Lower leg skin (tissue), 4 donors: ENCODE measurements around the gene CD19. TPM values are rescaled to one million over a fixed set of nuclear protein-coding genes. Genes with fewer than 3 reads are reported as not detected.

ENCODE experiments used
- DNase-seq, 2 donors: peaks; one replicate each; pipeline ENCODE4 v3.0.0-alpha.2; 2019; ENCODE audit warnings: low spot score in 2 of 2
- H3K4me3 ChIP-seq: fragments of 200-600 bp; sonication (generic); 2 replicates; pipeline ENCODE4 v1.5.1; 2017; ENCODE audit warnings: mild to moderate bottlenecking, low read depth; ENCODE audit not compliant: poor library complexity, severe bottlenecking
- CTCF ChIP-seq, 3 donors: fragments of 450-650 bp; IDR thresholded peaks; one replicate each; pipeline ENCODE4 v1.5.1; 2016; ENCODE audit warnings: antibody characterized with exemption in 3 of 3, mild to moderate bottlenecking in 3 of 3, moderate library complexity in 2 of 3
- POLR2A ChIP-seq, 2 donors: fragments of 450-650 bp; IDR thresholded peaks; one replicate each; pipeline ENCODE4 v1.6.1; 2016 to 2017; ENCODE audit warnings: antibody characterized with exemption in 2 of 2, mild to moderate bottlenecking in 1 of 2, moderate library complexity in 1 of 2
- WGBS, 2 donors: methylation state at CpG; one replicate each; pipeline ENCODE4 v1.1.5; 2018; 5-methylcytosine and 5-hydroxymethylcytosine counted together
- intact Hi-C: fragments of 100-400 bp; cut with DNase I; formaldehyde crosslinking; loops from one replicate; pipeline ENCODE4 v1.15.0; 2023; ENCODE audit warnings: low total_unique reads
- total RNA-seq, 4 donors: library from RNA; depleted of rRNA; stranded (reverse); fragments of >200 nt; gene quantifications; one replicate each; pipeline ENCODE4 v1.1.0, GENCODE V29; 2016

CD19 gene
- total RNA-seq, 4 donors from 2014 or later, result 0.26 to 1.1 TPM; not detected in 2

GRCh38 chr16:28898942-28899341, 32.8 kb upstream of the CD19 start:
- 84 to 85% methylated on average over 4 of the region's 4 CpGs for WGBS, 2 donors
- H3K4me3 ChIP-seq, result no peak overlapping the region

GRCh38 chr16:28899882-28900590, 31.7 kb upstream of the CD19 start:
- TF ChIP-seq CTCF (IDR thresholded peaks at IDR 0.05), result no peak
- TF ChIP-seq POLR2A (IDR thresholded peaks at IDR 0.05), result no peak
- intact Hi-C loops, result no loop called here
- no peak overlapping the region for H3K4me3 ChIP-seq
- 88% methylated on average over 11 of the region's 11 CpGs for WGBS, 2 donors
- no peak for DNase-seq

More at GRCh38 chr16:28898942-28899341, 32.8 kb upstream of the CD19 start:
- intact Hi-C loops, result no loop called here
- TF ChIP-seq POLR2A (IDR thresholded peaks at IDR 0.05) (no peak), CTCF (IDR thresholded peaks at IDR 0.05) (no peak)
- DNase-seq, result no peak

- WGBS, 2 donors, result 90 to 94% methylated on average over 19 to 23 of the region's 25 CpGs
- TF ChIP-seq CTCF (IDR thresholded peaks at IDR 0.05) (no peak), POLR2A (IDR thresholded peaks at IDR 0.05) (no peak)
- H3K4me3 ChIP-seq, result no peak overlapping the region
- intact Hi-C loops, result no loop called here
- no peak for DNase-seq
Measured at GRCh38 chr16:28900601-28901000, 31.2 kb upstream of the CD19 start.

GRCh38 chr16:28901862-28902261, 29.9 kb upstream of the CD19 start:
- DNase-seq, result no peak
- 85 to 87% methylated on average over 15 of the region's 15 CpGs for WGBS, 2 donors
- intact Hi-C loops, result no loop called here
- TF ChIP-seq POLR2A (IDR thresholded peaks at IDR 0.05) (no peak), CTCF (IDR thresholded peaks at IDR 0.05) (no peak)
- no peak overlapping the region for H3K4me3 ChIP-seq

- no peak for DNase-seq
- H3K4me3 ChIP-seq, result no peak overlapping the region
- TF ChIP-seq POLR2A (IDR thresholded peaks at IDR 0.05) (no peak), CTCF (IDR thresholded peaks at IDR 0.05) (no peak)
- 46 to 66% methylated on average over 8 to 10 of the region's 11 CpGs for WGBS, 2 donors
- intact Hi-C loops, result no loop called here
Measured at GRCh38 chr16:28902909-28903308, 28.9 kb upstream of the CD19 start.
